ENCODE data around the gene SLCO4A1.

Gene SLCO4A1

GRCh38 chr20:62618611-62619529 lies 23.4 kb upstream of the SLCO4A1 start:
- H3K36me3 ChIP-seq (ENCODE audit: insufficient read depth, low read length), result no peaks in the 10 kb centered on the region
- H3K4me1 ChIP-seq (ENCODE audit: insufficient read depth, low read length), result peaks cover 18% of the 10 kb centered on the region
- H3K9ac ChIP-seq (ENCODE audit: low read length), result no peak overlapping the region

GRCh38 chr20:62620625-62621024 lies 21.7 kb upstream of the SLCO4A1 start:
- Histone ChIP-seq H3K9me3 (ENCODE audit: low read length) (no peaks in the 10 kb centered on the region), H3K4me1 (ENCODE audit: insufficient read depth, low read length) (peaks cover 25% of the 10 kb centered on the region), H3K27me3 (ENCODE audit: control insufficient read depth in 1 of 2, insufficient read depth in 2 of 2, low read length in 2 of 2) (no peaks in the 10 kb centered on the region), H3K36me3 (ENCODE audit: insufficient read depth, low read length) (no peaks in the 10 kb centered on the region), H3K9ac (ENCODE audit: low read length) (no peak overlapping the region), H3K4me3 (ENCODE audit: low read depth in 1 of 2, low read length in 2 of 2) (no peak overlapping the region), H3K27ac (ENCODE audit: low read depth, low read length) (no peak overlapping the region)

More at GRCh38 chr20:62618611-62619529, 23.4 kb upstream of the SLCO4A1 start:
- H3K4me3 ChIP-seq (ENCODE audit: low read depth in 1 of 2, low read length in 2 of 2), result no peak overlapping the region
- no peaks in the 10 kb centered on the region for H3K9me3 ChIP-seq (ENCODE audit: low read length)
- H3K27ac ChIP-seq (ENCODE audit: low read depth, low read length), result peak overlapping the region; percentile 52
- no peaks in the 10 kb centered on the region for H3K27me3 ChIP-seq (ENCODE audit: control insufficient read depth in 1 of 2, insufficient read depth in 2 of 2, low read length in 2 of 2)

- H3K27me3 ChIP-seq (ENCODE audit: control insufficient read depth in 1 of 2, insufficient read depth in 2 of 2, low read length in 2 of 2), result no peaks in the 10 kb centered on the region
- peaks cover 25% of the 10 kb centered on the region for H3K4me1 ChIP-seq (ENCODE audit: insufficient read depth, low read length)
- H3K4me3 ChIP-seq (ENCODE audit: low read depth in 1 of 2, low read length in 2 of 2), result no peak overlapping the region
- H3K36me3 ChIP-seq (ENCODE audit: insufficient read depth, low read length), result no peaks in the 10 kb centered on the region
- H3K9ac ChIP-seq (ENCODE audit: low read length), result no peak overlapping the region
- H3K9me3 ChIP-seq (ENCODE audit: low read length), result no peaks in the 10 kb centered on the region
- no peak overlapping the region for H3K27ac ChIP-seq (ENCODE audit: low read depth, low read length)
Measured at GRCh38 chr20:62621251-62622110, 20.8 kb upstream of the SLCO4A1 start.

- Histone ChIP-seq H3K36me3 (ENCODE audit: insufficient read depth, low read length) (no peaks in the 10 kb centered on the region), H3K4me3 (ENCODE audit: low read depth in 1 of 2, low read length in 2 of 2) (no peak overlapping the region), H3K27ac (ENCODE audit: low read depth, low read length) (no peak overlapping the region), H3K9me3 (ENCODE audit: low read length) (no peaks in the 10 kb centered on the region), H3K9ac (ENCODE audit: low read length) (no peak overlapping the region), H3K27me3 (ENCODE audit: control insufficient read depth in 1 of 2, insufficient read depth in 2 of 2, low read length in 2 of 2) (no peaks in the 10 kb centered on the region), H3K4me1 (ENCODE audit: insufficient read depth, low read length) (peaks cover 20% of the 10 kb centered on the region)
Measured at GRCh38 chr20:62622178-62622876, 20.0 kb upstream of the SLCO4A1 start.

- Histone ChIP-seq H3K9me3 (ENCODE audit: low read length) (no peaks in the 10 kb centered on the region), H3K4me1 (ENCODE audit: insufficient read depth, low read length) (peaks cover 20% of the 10 kb centered on the region), H3K4me3 (ENCODE audit: low read depth in 1 of 2, low read length in 2 of 2) (no peak overlapping the region), H3K27ac (ENCODE audit: low read depth, low read length) (no peak overlapping the region), H3K9ac (ENCODE audit: low read length) (no peak overlapping the region), H3K27me3 (ENCODE audit: control insufficient read depth in 1 of 2, insufficient read depth in 2 of 2, low read length in 2 of 2) (no peaks in the 10 kb centered on the region), H3K36me3 (ENCODE audit: insufficient read depth, low read length) (no peaks in the 10 kb centered on the region)
Measured at GRCh38 chr20:62622877-62623487, 19.3 kb upstream of the SLCO4A1 start.

GRCh38 chr20:62623488-62624324 lies 18.6 kb upstream of the SLCO4A1 start:
- Histone ChIP-seq H3K9me3 (ENCODE audit: low read length) (no peaks in the 10 kb centered on the region), H3K36me3 (ENCODE audit: insufficient read depth, low read length) (no peaks in the 10 kb centered on the region), H3K27me3 (ENCODE audit: control insufficient read depth in 1 of 2, insufficient read depth in 2 of 2, low read length in 2 of 2) (no peaks in the 10 kb centered on the region), H3K4me3 (ENCODE audit: low read depth in 1 of 2, low read length in 2 of 2) (peak overlapping the region in 1 of 2 donors; percentile 32), H3K27ac (ENCODE audit: low read depth, low read length) (peak overlapping the region; percentile 52), H3K4me1 (ENCODE audit: insufficient read depth, low read length) (peaks cover 20% of the 10 kb centered on the region), H3K9ac (ENCODE audit: low read length) (no peak overlapping the region)

GRCh38 chr20:62624325-62624690 lies 18.0 kb upstream of the SLCO4A1 start:
- H3K9me3 ChIP-seq (ENCODE audit: low read length), result no peaks in the 10 kb centered on the region
- no peaks in the 10 kb centered on the region for H3K27me3 ChIP-seq (ENCODE audit: control insufficient read depth in 1 of 2, insufficient read depth in 2 of 2, low read length in 2 of 2)
- no peak overlapping the region for H3K9ac ChIP-seq (ENCODE audit: low read length)
- H3K4me1 ChIP-seq (ENCODE audit: insufficient read depth, low read length), result peaks cover 20% of the 10 kb centered on the region
- H3K36me3 ChIP-seq (ENCODE audit: insufficient read depth, low read length), result no peaks in the 10 kb centered on the region
- H3K4me3 ChIP-seq (ENCODE audit: low read depth in 1 of 2, low read length in 2 of 2), result peak overlapping the region in 1 of 2 donors; percentile 32
- peak overlapping the region; percentile 52 for H3K27ac ChIP-seq (ENCODE audit: low read depth, low read length)

GRCh38 chr20:62624719-62625453 lies 17.4 kb upstream of the SLCO4A1 start:
- H3K4me1 ChIP-seq (ENCODE audit: insufficient read depth, low read length), result peaks cover 20% of the 10 kb centered on the region
- H3K36me3 ChIP-seq (ENCODE audit: insufficient read depth, low read length), result no peaks in the 10 kb centered on the region
- H3K27ac ChIP-seq (ENCODE audit: low read depth, low read length), result peak overlapping the region; percentile 52
- no peaks in the 10 kb centered on the region for H3K27me3 ChIP-seq (ENCODE audit: control insufficient read depth in 1 of 2, insufficient read depth in 2 of 2, low read length in 2 of 2)
- no peak overlapping the region for H3K9ac ChIP-seq (ENCODE audit: low read length)
- H3K4me3 ChIP-seq (ENCODE audit: low read depth in 1 of 2, low read length in 2 of 2), result no peak overlapping the region
- H3K9me3 ChIP-seq (ENCODE audit: low read length), result no peaks in the 10 kb centered on the region

GRCh38 chr20:62625516-62625915 lies 16.8 kb upstream of the SLCO4A1 start:
- H3K9ac ChIP-seq (ENCODE audit: low read length), result no peak overlapping the region
- H3K36me3 ChIP-seq (ENCODE audit: insufficient read depth, low read length), result no peaks in the 10 kb centered on the region
- H3K9me3 ChIP-seq (ENCODE audit: low read length), result no peaks in the 10 kb centered on the region
- H3K4me3 ChIP-seq (ENCODE audit: low read depth in 1 of 2, low read length in 2 of 2), result no peak overlapping the region
- H3K4me1 ChIP-seq (ENCODE audit: insufficient read depth, low read length), result peaks cover 20% of the 10 kb centered on the region
- H3K27me3 ChIP-seq (ENCODE audit: control insufficient read depth in 1 of 2, insufficient read depth in 2 of 2, low read length in 2 of 2), result no peaks in the 10 kb centered on the region
- H3K27ac ChIP-seq (ENCODE audit: low read depth, low read length), result no peak overlapping the region

Measured in muscle layer of colon (tissue), 2 donors.